Measurements from ENCODE around the gene DNMBP.

- TF ChIP-seq CTCF (IDR thresholded peaks at IDR 0.05): no peak
- TF ChIP-seq POLR2A (IDR thresholded peaks at IDR 0.05): no peak
Measured at GRCh38 chr10:99958302-99958701, 51.4 kb downstream of the DNMBP start.
